ENCODE results near the gene MYOC.
"Not testable (repeated sequence)": the region's sequence is repeated elsewhere in the genome, so short reads cannot be mapped to it uniquely, and the experiment has no call there.

The MYOC gene

GRCh38 chr1:171611306-171611705, 41.2 kb downstream of the MYOC start:
- TF ChIP-seq, protein P1, sequence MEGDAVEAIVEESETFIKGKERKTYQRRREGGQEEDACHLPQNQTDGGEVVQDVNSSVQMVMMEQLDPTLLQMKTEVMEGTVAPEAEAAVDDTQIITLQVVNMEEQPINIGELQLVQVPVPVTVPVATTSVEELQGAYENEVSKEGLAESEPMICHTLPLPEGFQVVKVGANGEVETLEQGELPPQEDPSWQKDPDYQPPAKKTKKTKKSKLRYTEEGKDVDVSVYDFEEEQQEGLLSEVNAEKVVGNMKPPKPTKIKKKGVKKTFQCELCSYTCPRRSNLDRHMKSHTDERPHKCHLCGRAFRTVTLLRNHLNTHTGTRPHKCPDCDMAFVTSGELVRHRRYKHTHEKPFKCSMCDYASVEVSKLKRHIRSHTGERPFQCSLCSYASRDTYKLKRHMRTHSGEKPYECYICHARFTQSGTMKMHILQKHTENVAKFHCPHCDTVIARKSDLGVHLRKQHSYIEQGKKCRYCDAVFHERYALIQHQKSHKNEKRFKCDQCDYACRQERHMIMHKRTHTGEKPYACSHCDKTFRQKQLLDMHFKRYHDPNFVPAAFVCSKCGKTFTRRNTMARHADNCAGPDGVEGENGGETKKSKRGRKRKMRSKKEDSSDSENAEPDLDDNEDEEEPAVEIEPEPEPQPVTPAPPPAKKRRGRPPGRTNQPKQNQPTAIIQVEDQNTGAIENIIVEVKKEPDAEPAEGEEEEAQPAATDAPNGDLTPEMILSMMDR (conservative IDR thresholded peaks at IDR 0.05; ENCODE audit: low read depth, low read length) = no peak
- H3K79me2 ChIP-seq (ENCODE audit: insufficient read depth, low read depth) = no peaks in the 10 kb centered on the region
- H4K20me1 ChIP-seq (ENCODE audit: insufficient read depth) = no peaks in the 10 kb centered on the region
- H3K9ac ChIP-seq = no peak overlapping the region
- H3K4me3 ChIP-seq (IDR thresholded peaks at IDR 0.05; ENCODE audit: insufficient read depth, low read depth, low read length) = no peak overlapping the region
- H3K4me1 ChIP-seq (ENCODE audit: low read depth, poor library complexity, severe bottlenecking) = no peaks in the 10 kb centered on the region
- H3K27ac ChIP-seq = no peak overlapping the region
- no peak overlapping the region for H3K4me2 ChIP-seq
- no peaks in the 10 kb centered on the region for H3K36me3 ChIP-seq (ENCODE audit: insufficient read depth)
- no peak overlapping the region for H2AFZ ChIP-seq (ENCODE audit: low read depth)
- H3K27me3 ChIP-seq (ENCODE audit: insufficient read depth, low read depth) = no peaks in the 10 kb centered on the region

GRCh38 chr1:171610385-171610784, 42.1 kb downstream of the MYOC start:
- H3K27ac ChIP-seq = no peak overlapping the region
- no peaks in the 10 kb centered on the region for H3K27me3 ChIP-seq (ENCODE audit: insufficient read depth, low read depth)
- H3K4me3 ChIP-seq (IDR thresholded peaks at IDR 0.05; ENCODE audit: insufficient read depth, low read depth, low read length) = no peak overlapping the region
- no peaks in the 10 kb centered on the region for H3K4me1 ChIP-seq (ENCODE audit: low read depth, poor library complexity, severe bottlenecking)
- no peaks in the 10 kb centered on the region for H3K36me3 ChIP-seq (ENCODE audit: insufficient read depth)
- H3K4me2 ChIP-seq = no peak overlapping the region
- H2AFZ ChIP-seq (ENCODE audit: low read depth) = no peak overlapping the region
- no peaks in the 10 kb centered on the region for H4K20me1 ChIP-seq (ENCODE audit: insufficient read depth)
- no peak overlapping the region for H3K9ac ChIP-seq
- TF ChIP-seq, protein P1 (conservative IDR thresholded peaks at IDR 0.05; ENCODE audit: low read depth, low read length) = no peak
- no peaks in the 10 kb centered on the region for H3K79me2 ChIP-seq (ENCODE audit: insufficient read depth, low read depth)

GRCh38 chr1:171606402-171606941, 46.0 kb downstream of the MYOC start:
- H3K4me2 ChIP-seq = no peak overlapping the region

GRCh38 chr1:171603042-171603441, 49.4 kb downstream of the MYOC start:
- not testable (repeated sequence) for H3K36me3 ChIP-seq (ENCODE audit: insufficient read depth)

More at GRCh38 chr1:171606402-171606941, 46.0 kb downstream of the MYOC start:
- no peaks in the 10 kb centered on the region for H4K20me1 ChIP-seq (ENCODE audit: insufficient read depth)
- no peak overlapping the region for H3K27ac ChIP-seq
- no peak overlapping the region for H3K9ac ChIP-seq
- H3K4me1 ChIP-seq (ENCODE audit: low read depth, poor library complexity, severe bottlenecking) = no peaks in the 10 kb centered on the region
- H3K4me3 ChIP-seq (IDR thresholded peaks at IDR 0.05; ENCODE audit: insufficient read depth, low read depth, low read length) = no peak overlapping the region
- TF ChIP-seq, protein P1 (conservative IDR thresholded peaks at IDR 0.05; ENCODE audit: low read depth, low read length) = no peak
- no peaks in the 10 kb centered on the region for H3K36me3 ChIP-seq (ENCODE audit: insufficient read depth)
- H3K27me3 ChIP-seq (ENCODE audit: insufficient read depth, low read depth) = no peaks in the 10 kb centered on the region
- no peaks in the 10 kb centered on the region for H3K79me2 ChIP-seq (ENCODE audit: insufficient read depth, low read depth)
- no peak overlapping the region for H2AFZ ChIP-seq (ENCODE audit: low read depth)

DNA sequence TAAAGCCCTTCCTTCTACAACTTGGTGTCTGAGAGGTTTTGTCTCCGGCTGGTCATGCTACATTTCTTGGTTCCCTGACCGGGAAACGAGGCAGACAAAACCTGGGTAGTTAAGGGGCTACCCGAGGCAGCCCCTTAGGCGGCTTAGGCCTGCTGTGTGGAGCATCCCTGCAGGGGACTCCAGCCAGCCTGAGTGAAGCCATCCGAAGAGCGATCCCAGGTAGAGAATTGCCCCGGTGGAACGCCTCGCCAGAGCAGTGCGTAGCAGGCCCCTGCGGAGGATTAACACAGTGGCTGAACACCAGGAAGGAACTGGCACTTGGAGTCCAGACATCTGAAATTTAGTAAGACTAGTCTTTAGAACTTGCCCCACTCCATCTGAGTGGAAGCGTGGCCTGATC, 51.6 kb downstream of the MYOC start:
- H2AFZ ChIP-seq (ENCODE audit: low read depth) = no peak overlapping the region
- H3K27ac ChIP-seq = no peak overlapping the region
- no peak overlapping the region for H3K4me3 ChIP-seq (IDR thresholded peaks at IDR 0.05; ENCODE audit: insufficient read depth, low read depth, low read length)
- no peak overlapping the region for H3K9ac ChIP-seq
- H3K36me3 ChIP-seq (ENCODE audit: insufficient read depth) = no peaks in the 10 kb centered on the region
- no peaks in the 10 kb centered on the region for H3K27me3 ChIP-seq (ENCODE audit: insufficient read depth, low read depth)
- no peaks in the 10 kb centered on the region for H3K4me1 ChIP-seq (ENCODE audit: low read depth, poor library complexity, severe bottlenecking)
- TF ChIP-seq, protein P1 (conservative IDR thresholded peaks at IDR 0.05; ENCODE audit: low read depth, low read length) = no peak
- H4K20me1 ChIP-seq (ENCODE audit: insufficient read depth) = no peaks in the 10 kb centered on the region
- H3K4me2 ChIP-seq = no peak overlapping the region
- H3K79me2 ChIP-seq (ENCODE audit: insufficient read depth, low read depth) = no peaks in the 10 kb centered on the region

More at GRCh38 chr1:171603042-171603441, 49.4 kb downstream of the MYOC start:
- H3K9ac ChIP-seq; H4K20me1 ChIP-seq (ENCODE audit: insufficient read depth); H3K27ac ChIP-seq; H3K27me3 ChIP-seq (ENCODE audit: insufficient read depth, low read depth); H3K79me2 ChIP-seq (ENCODE audit: insufficient read depth, low read depth); H3K4me3 ChIP-seq (IDR thresholded peaks at IDR 0.05; ENCODE audit: insufficient read depth, low read depth, low read length); H3K4me1 ChIP-seq (ENCODE audit: low read depth, poor library complexity, severe bottlenecking); H2AFZ ChIP-seq (ENCODE audit: low read depth); H3K4me2 ChIP-seq: not testable (repeated sequence)

GRCh38 chr1:171600310-171600709, 52.2 kb downstream of the MYOC start:
- H2AFZ ChIP-seq (ENCODE audit: low read depth); H3K4me3 ChIP-seq (IDR thresholded peaks at IDR 0.05; ENCODE audit: insufficient read depth, low read depth, low read length); H3K4me1 ChIP-seq (ENCODE audit: low read depth, poor library complexity, severe bottlenecking); H3K9ac ChIP-seq; H3K36me3 ChIP-seq (ENCODE audit: insufficient read depth); H3K27ac ChIP-seq; H3K27me3 ChIP-seq (ENCODE audit: insufficient read depth, low read depth); H3K79me2 ChIP-seq (ENCODE audit: insufficient read depth, low read depth); H3K4me2 ChIP-seq; H4K20me1 ChIP-seq (ENCODE audit: insufficient read depth): not testable (repeated sequence)
